Suprapubic skin (tissue), 4 donors: ENCODE data around the gene FTH1.

ENCODE experiments used
- CTCF ChIP-seq, 2 donors: fragments of 200-600 bp in 1 of 2; fragments of 450-650 bp in 1 of 2; sonication (generic) in 1 of 2; IDR thresholded peaks; one replicate each; pipeline ENCODE4 v1.5.1; 2016 to 2019; ENCODE audit warnings: antibody characterized with exemption in 2 of 2, mild to moderate bottlenecking in 1 of 2, moderate library complexity in 1 of 2
- POLR2A ChIP-seq, 2 donors: fragments of 450-650 bp; IDR thresholded peaks; one replicate each; pipeline ENCODE4 v1.6.1; 2017; ENCODE audit warnings: antibody characterized with exemption in 2 of 2, mild to moderate bottlenecking in 2 of 2, moderate library complexity in 2 of 2
- POLR2AphosphoS5 ChIP-seq, 3 donors: sonication (generic); formaldehyde crosslinking; IDR thresholded peaks; one replicate each; pipeline ENCODE4 v1.6.1; 2017; ENCODE audit warnings: antibody characterized with exemption in 3 of 3

GRCh38 chr11:61921446-61921845, 46.0 kb downstream of the FTH1 start:
- TF ChIP-seq CTCF (IDR thresholded peaks at IDR 0.05), result no peak
- no peak for TF ChIP-seq POLR2A (IDR thresholded peaks at IDR 0.05)
- no peak for TF ChIP-seq POLR2AphosphoS5 (IDR thresholded peaks at IDR 0.05)
